Vagina (tissue), 2 donors: Measurements from ENCODE around the gene PRDM5.

ENCODE experiments used
- CTCF ChIP-seq, 3 experiments: fragments of 450-650 bp in 2 of 3; fragments of 200-600 bp in 1 of 3; sonication (generic) in 1 of 3; IDR thresholded peaks; one replicate each; pipeline ENCODE4 v1.5.1; 2017 to 2019; ENCODE audit warnings: antibody characterized with exemption in 3 of 3, mild to moderate bottlenecking in 2 of 3, moderate library complexity in 2 of 3
- POLR2A ChIP-seq, 2 donors: fragments of 450-650 bp; IDR thresholded peaks; one replicate each; pipeline ENCODE4 v1.6.1; 2017; ENCODE audit warnings: antibody characterized with exemption in 2 of 2, mild to moderate bottlenecking in 2 of 2, moderate library complexity in 2 of 2
- POLR2AphosphoS5 ChIP-seq, 2 donors: sonication (generic); formaldehyde crosslinking; IDR thresholded peaks; one replicate each; pipeline ENCODE4 v1.9.0; 2017; ENCODE audit warnings: antibody characterized with exemption in 2 of 2, mild to moderate bottlenecking in 2 of 2, low read depth in 1 of 2; ENCODE audit not compliant: insufficient read depth in 1 of 2

DNA sequence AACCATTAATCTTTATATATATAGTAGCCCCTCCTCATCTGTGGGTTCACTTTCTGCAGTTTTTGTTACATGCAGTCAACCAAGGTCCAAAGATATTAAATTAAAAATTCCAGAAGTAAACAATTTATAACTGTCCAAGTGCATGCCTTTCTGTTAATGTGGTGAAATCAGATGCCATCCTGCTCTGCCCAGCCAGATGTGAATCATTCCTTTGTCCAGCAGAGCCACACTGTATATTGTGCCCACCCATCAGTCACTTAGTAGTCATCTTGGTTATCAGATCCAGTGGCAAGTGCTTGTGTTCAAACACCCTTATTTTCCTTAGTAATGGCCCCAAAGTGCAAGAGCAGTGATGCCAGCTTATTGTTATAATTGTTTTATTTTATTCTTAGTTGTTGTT, 17.2 kb upstream of the PRDM5 start:
- no peak for TF ChIP-seq CTCF (IDR thresholded peaks at IDR 0.05)
- TF ChIP-seq POLR2A (IDR thresholded peaks at IDR 0.05): no peak
- TF ChIP-seq POLR2AphosphoS5 (IDR thresholded peaks at IDR 0.05; ENCODE audit: insufficient read depth in 1 of 2, low read depth in 1 of 2): no peak
